K562 (cell line): ENCODE data around the gene E2F2. TPM values are rescaled to one million over a fixed set of nuclear protein-coding genes. Genes with fewer than 3 reads are reported as not detected.
A peak's percentile ranks its signal among the peaks of the same experiment; 100 is the strongest.

ENCODE experiments used
- ATAC-seq: fragments of 200-7000 bp; cut with Tn5 transposase; 3 replicates; pipeline ENCODE4 v1.9.1; 2020; ENCODE audit warnings: moderate library complexity
- BruUV-seq: library from RNA; stranded (reverse); fragments of 400-500 nt; replicated peaks from 2 replicates; lab custom pipeline; 2021; lab: Mats Ljungman, UMichigan
- CTCF ChIA-PET: fragments of 300-600 bp; formaldehyde crosslinking; extraction: SDS; loops from one replicate; lab custom pipeline; 2021; ENCODE audit warnings: low intra/inter-chr PET ratio; lab: Yijun Ruan, JAX
- POLR2A ChIA-PET: fragments of 300-600, 350-650 bp; sonication (Branson Sonifier 250); formaldehyde crosslinking; extraction: SDS; loops from one replicate; lab custom pipeline; 2021; ENCODE audit warnings: antibody characterized with exemption, inconsistent platforms; lab: Yijun Ruan, JAX
- DNase-seq, 4 experiments: peaks; one replicate each; pipeline versions ENCODE4 v3.0.0 to v3.0.0-alpha.2; 2011 to 2018; ENCODE audit warnings: low spot score in 3 of 4, mixed read lengths in 3 of 4; ENCODE audit errors: extremely low read depth in 1 of 4
- FAIRE-seq: peaks from 2 replicates; lab custom pipeline; 2011; peaks lifted over from hg19 to GRCh38; lab: Jason Lieb, UNC
- H2AFZ ChIP-seq: 2 replicates; pipeline ENCODE4 v1.6.0; 2011; ENCODE audit warnings: low read depth, low read length, control low read depth, inconsistent platforms
- H3K27ac ChIP-seq: fragments of 200-600 bp; 3 replicates; pipeline ENCODE4 v1.8.0; 2011; ENCODE audit warnings: low read depth, mild to moderate bottlenecking, control low read depth, inconsistent platforms, low read length, moderate library complexity, mixed read lengths; ENCODE audit errors: extremely low read depth
- H3K27me3 ChIP-seq, 2 experiments: fragments of 300-600 bp in 1 of 2; 2 replicates in 1 of 2; 3 replicates in 1 of 2; pipeline versions ENCODE4 v1.6.0 to v1.8.0; 2011; ENCODE audit warnings: inconsistent platforms in 2 of 2, low read length in 2 of 2, mild to moderate bottlenecking in 1 of 2, mixed read lengths in 1 of 2, moderate library complexity in 1 of 2; ENCODE audit not compliant: control insufficient read depth in 2 of 2, insufficient read depth in 2 of 2
- H3K36me3 ChIP-seq: fragments of 300-600 bp; 3 replicates; pipeline ENCODE4 v1.8.0; 2011; ENCODE audit warnings: mild to moderate bottlenecking, low read length, inconsistent platforms; ENCODE audit not compliant: control insufficient read depth, insufficient read depth
- H3K4me1 ChIP-seq, 2 experiments: fragments of 200-600 bp in 1 of 2; replicated peaks in 1 of 2; 2 replicates in 1 of 2; 3 replicates in 1 of 2; pipeline versions ENCODE4 v1.5.1 to v1.8.0; 2011; ENCODE audit warnings: inconsistent platforms in 2 of 2, low read length in 2 of 2, mild to moderate bottlenecking in 1 of 2, mixed read lengths in 1 of 2, moderate library complexity in 1 of 2; ENCODE audit not compliant: control insufficient read depth in 2 of 2, insufficient read depth in 2 of 2
- H3K4me2 ChIP-seq: 2 replicates; pipeline ENCODE4 v1.6.1; 2011; ENCODE audit warnings: low read length, control low read depth, inconsistent platforms, mixed read lengths; ENCODE audit not compliant: insufficient read depth
- H3K4me3 ChIP-seq: fragments of 200-600 bp; sonication (generic), shearing (Covaris generic); 2 replicates; pipeline ENCODE4 v1.5.1; 2016; ENCODE audit warnings: control low read depth, inconsistent platforms
- H3K79me2 ChIP-seq: fragments of 200-600 bp; 3 replicates; pipeline ENCODE4 v1.8.0; 2011; ENCODE audit warnings: low read length, inconsistent platforms; ENCODE audit not compliant: control insufficient read depth, insufficient read depth
- H3K9ac ChIP-seq, 2 experiments: 2 replicates each; pipeline versions ENCODE4 v1.6.0 to v1.6.1; 2011; ENCODE audit warnings: low read depth in 2 of 2, low read length in 2 of 2, control low read depth in 1 of 2, inconsistent platforms in 1 of 2, mild to moderate bottlenecking in 1 of 2, mixed read lengths in 1 of 2; ENCODE audit not compliant: insufficient read depth in 1 of 2
- H3K9me1 ChIP-seq: one replicate; pipeline ENCODE4 v1.6.0; 2011; ENCODE audit warnings: inconsistent platforms, mild to moderate bottlenecking, low read length, moderate library complexity; ENCODE audit not compliant: control insufficient read depth, insufficient read depth
- H3K9me3 ChIP-seq: replicated peaks from 2 replicates; pipeline ENCODE4 v1.5.1; 2011; ENCODE audit warnings: low read depth, low read length, inconsistent platforms; ENCODE audit not compliant: control insufficient read depth, insufficient read depth
- H4K20me1 ChIP-seq: replicated peaks from 2 replicates; pipeline ENCODE4 v1.6.1; 2011; ENCODE audit warnings: low read length, inconsistent platforms, mixed read lengths; ENCODE audit not compliant: control insufficient read depth, insufficient read depth
- BCOR ChIP-seq: fragments of 450-650 bp; IDR thresholded peaks from 2 replicates; pipeline ENCODE4 v1.6.1; 2016
- HDAC1 ChIP-seq, 2 experiments: fragments of 450-650 bp; IDR thresholded peaks; 2 replicates each; pipeline ENCODE4 v1.6.1; 2016 to 2017; ENCODE audit warnings: inconsistent platforms in 1 of 2, mild to moderate bottlenecking in 1 of 2, moderate library complexity in 1 of 2
- HDAC2 ChIP-seq: fragments of 450-650 bp; IDR thresholded peaks from 2 replicates; pipeline ENCODE4 v1.6.1; 2016; ENCODE audit warnings: mild to moderate bottlenecking
- KDM1A ChIP-seq, 2 experiments: fragments of 450-650 bp; IDR thresholded peaks; 2 replicates each; pipeline ENCODE4 v1.6.1; 2016; ENCODE audit warnings: mild to moderate bottlenecking in 2 of 2
- RBM25 ChIP-seq: fragments of 200-400 bp; formaldehyde crosslinking; IDR thresholded peaks from 2 replicates; pipeline ENCODE4 v1.6.1; 2018; ENCODE audit warnings: low read length, low read depth, moderate library complexity; ENCODE audit not compliant: severe bottlenecking
- RCOR1 ChIP-seq, 2 experiments: IDR thresholded peaks; 2 replicates each; pipeline ENCODE4 v1.6.1; 2012; ENCODE audit warnings: low read depth in 2 of 2, low read length in 2 of 2, borderline replicate concordance in 1 of 2, improper control_type of control experiment in 1 of 2
- SIX5 ChIP-seq, 2 experiments: IDR thresholded peaks; 2 replicates each; pipeline ENCODE4 v1.6.1; 2011; ENCODE audit warnings: low read length in 2 of 2, borderline replicate concordance in 1 of 2, low read depth in 1 of 2, mild to moderate bottlenecking in 1 of 2, moderate library complexity in 1 of 2; ENCODE audit not compliant: insufficient read depth in 1 of 2
- SMARCA5 ChIP-seq: fragments of 450-650 bp; IDR thresholded peaks from 2 replicates; pipeline ENCODE4 v1.6.1; 2016
- ZNF232 ChIP-seq: sonication (generic); formaldehyde crosslinking; IDR thresholded peaks from 2 replicates; pipeline ENCODE4 v1.8.0; 2022; ENCODE audit warnings: mild to moderate bottlenecking, missing genetic modification reagents
- WGBS: fragments of 100-300 bp; shearing (Covaris generic); methylation state at CpG from one replicate; pipeline ENCODE4 v1.1.6; 2016; ENCODE audit warnings: low coverage, mixed read lengths; ENCODE audit not compliant: insufficient coverage; ENCODE audit errors: missing lambda C conversion rate; 5-methylcytosine and 5-hydroxymethylcytosine counted together
- in situ Hi-C: fragments of 300-500 bp; cut with MboI; formaldehyde crosslinking; loops from 4 replicates; pipeline ENCODE4 v1.15.0; 2018; ENCODE audit warnings: inconsistent platforms, mixed read lengths
- intact Hi-C: fragments of 100-400 bp; cut with micrococcal nuclease; formaldehyde crosslinking; loops from 2 replicates; pipeline ENCODE4 v1.14.2; 2022
- polyA plus RNA-seq, 8 experiments: library from polyadenylated mRNA; depleted of rRNA in 4 of 8; stranded (reverse) in 5 of 8; unstranded in 3 of 8; fragments of >200 nt; fragmentation: Nextera tagmentation in 2 of 8; fragmentation: Illumina TruSeq in 1 of 8; extraction: Ambion mirVana in 2 of 8; extraction: Trizol in 1 of 8; gene quantifications; 2 replicates each; pipeline versions ENCODE4 v1.2.1 to v1.2.3, GENCODE V29; 2011 to 2014; ENCODE audit warnings: inconsistent platforms in 1 of 8, missing spikeins in 1 of 8
- total RNA-seq, 7 experiments: library from RNA; depleted of rRNA in 6 of 7; stranded (reverse); fragments of >200 nt in 6 of 7; fragmentation: Illumina TruSeq in 2 of 7; extraction: Trizol in 2 of 7; gene quantifications; 2 replicates each; pipeline versions ENCODE4 v1.2.1 to v1.2.3, GENCODE V29; 2011 to 2021; ENCODE audit warnings: low replicate concordance in 1 of 7
- TF ChIP-seq, protein P1 (sequence below), 2 experiments: fragments of 450-650 bp in 1 of 2; sonication (generic) in 1 of 2; formaldehyde crosslinking in 1 of 2; IDR thresholded peaks in 1 of 2; conservative IDR thresholded peaks in 1 of 2; 2 replicates each; pipeline versions ENCODE4 v1.6.1 to v1.8.1; 2016 to 2023; ENCODE audit warnings: mild to moderate bottlenecking in 2 of 2, moderate library complexity in 2 of 2, inconsistent platforms in 1 of 2, missing genetic modification reagents in 1 of 2

Gene E2F2
- total and polyA plus RNA-seq, 9 of the 15 experiments (the other 6 are each of a cell fraction or from before 2014, with no cell fraction given): 3.1 to 25.3 (median 11.4) TPM

DNA sequence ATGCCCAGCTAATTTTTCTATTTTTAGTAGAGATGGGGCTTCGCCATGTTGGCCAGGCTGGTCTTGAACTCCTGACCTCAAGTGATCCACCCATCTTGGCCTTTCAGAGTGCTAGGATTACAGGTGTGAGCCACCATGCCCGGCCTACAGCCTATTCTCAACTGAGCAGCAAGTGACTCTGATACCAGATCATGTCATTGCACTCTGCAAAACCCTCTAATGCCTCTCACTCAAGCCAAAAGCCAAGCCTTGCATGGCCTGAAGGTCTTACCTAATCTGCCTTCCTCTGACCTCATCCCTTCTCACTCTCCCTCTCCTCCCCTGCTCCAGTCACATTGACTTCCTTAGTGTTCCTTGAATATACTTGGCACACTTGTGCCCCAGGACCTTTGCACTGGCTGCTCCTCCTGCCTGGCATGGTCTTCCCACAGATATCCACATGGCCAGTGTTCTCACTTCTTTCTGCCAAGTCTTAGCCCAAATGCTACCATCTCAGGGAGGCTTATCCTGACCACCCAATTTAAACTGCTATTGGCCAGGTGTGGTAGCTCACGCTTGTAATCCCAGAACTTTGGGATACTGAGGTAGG, 38.8 kb downstream of the E2F2 start:
- Histone ChIP-seq H3K9ac (no peak overlapping the region), H3K27me3 (no peaks in the 10 kb centered on the region; a peak in 1 of 5 replicates), H4K20me1 (no peaks in the 10 kb centered on the region), H3K9me1 (no peaks in the 10 kb centered on the region), H3K4me3 (no peak overlapping the region), H3K27ac (no peak overlapping the region), H3K4me1 (peaks cover 0 to 2% of the 10 kb centered on the region in 2 experiments; a peak in 1 of 5 replicates), H2AFZ (no peak overlapping the region)
- POLR2A ChIA-PET: no interaction called here
- DNase-seq (no peak), ATAC-seq (no peak)
- WGBS: 58% methylated on average over 3 of the region's 3 CpGs
- CTCF ChIA-PET: no interaction called here
- TF ChIP-seq SIX5 (IDR thresholded peaks at IDR 0.05; ENCODE audit: borderline replicate concordance in 1 of 2, insufficient read depth in 1 of 2, low read depth in 1 of 2, low read length in 2 of 2) (no peak), BCOR (peak; percentile 74; the same call in 1 of the 2 replicates), SMARCA5 (peak; percentile 46; the same call in 1 of the 2 replicates), ZNF232 (CRISPR knock-in tag) (no peak), HDAC2 (0 out of 2 replicates have a peak, but pooled peaks have one; percentile 24), HDAC1 (IDR thresholded peaks at IDR 0.05) (0 out of 4 replicates have a peak, but pooled peaks of 1 of the 2 experiments have one; percentile 12), KDM1A (IDR thresholded peaks at IDR 0.05) (peak in 1 of 2 experiments; percentile 50; a peak in 1 of 4 replicates), RCOR1 (IDR thresholded peaks at IDR 0.05; ENCODE audit: borderline replicate concordance in 1 of 2, low read depth in 2 of 2, low read length in 2 of 2) (peak in 1 of 2 experiments; percentile 25; a peak in 1 of 4 replicates), RBM25 (peak; percentile 67)
- TF ChIP-seq, protein P1, sequence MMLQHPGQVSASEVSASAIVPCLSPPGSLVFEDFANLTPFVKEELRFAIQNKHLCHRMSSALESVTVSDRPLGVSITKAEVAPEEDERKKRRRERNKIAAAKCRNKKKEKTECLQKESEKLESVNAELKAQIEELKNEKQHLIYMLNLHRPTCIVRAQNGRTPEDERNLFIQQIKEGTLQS (IDR thresholded peaks at IDR 0.05): no peak
- TF ChIP-seq, protein P1 (CRISPR knock-in tag; conservative IDR thresholded peaks at IDR 0.05): no peak
- TF ChIP-seq, all 486 proteins: peak for 7
- Histone ChIP-seq H3K4me2 (no peak overlapping the region), H3K9me3 (no peaks in the 10 kb centered on the region), H3K79me2 (no peaks in the 10 kb centered on the region), H3K36me3 (no peaks in the 10 kb centered on the region)
- FAIRE-seq: no peak
- in situ Hi-C loops (no loop called here), intact Hi-C loops (no loop called here)
- BruUV-seq: no TSS peak
